Lower leg skin (tissue), 3 donors: ENCODE measurements around the gene SELE.

Source experiments
- POLR2A ChIP-seq, 2 donors: fragments of 450-650 bp; IDR thresholded peaks; one replicate each; pipeline ENCODE4 v1.6.1; 2016 to 2017; ENCODE audit warnings: antibody characterized with exemption in 2 of 2, mild to moderate bottlenecking in 1 of 2, moderate library complexity in 1 of 2
- TF ChIP-seq, protein P1 (sequence below), 3 donors: fragments of 450-650 bp; IDR thresholded peaks; one replicate each; pipeline ENCODE4 v1.5.1; 2016; ENCODE audit warnings: antibody characterized with exemption in 3 of 3, mild to moderate bottlenecking in 3 of 3, moderate library complexity in 2 of 3

DNA sequence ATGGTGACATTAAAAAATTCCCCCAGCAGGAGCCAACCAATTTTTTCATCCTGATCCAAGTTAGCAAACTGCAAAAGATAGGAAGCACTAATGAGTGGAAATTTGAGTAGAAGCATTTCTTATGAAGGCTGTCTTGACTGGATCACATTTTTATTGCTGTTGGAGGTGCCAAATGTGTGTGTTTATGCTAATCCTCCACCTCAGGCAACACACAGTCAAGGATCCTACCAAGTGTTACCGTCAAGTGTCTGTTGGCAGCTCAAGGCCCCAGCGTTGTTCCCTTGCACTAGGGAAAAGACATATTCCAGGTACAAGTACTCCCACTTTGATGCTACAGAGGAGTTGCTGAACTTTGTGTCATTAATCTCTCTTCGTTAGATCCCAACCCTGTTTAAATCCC is 42.6 kb upstream of the SELE start:
- TF ChIP-seq, protein P1, sequence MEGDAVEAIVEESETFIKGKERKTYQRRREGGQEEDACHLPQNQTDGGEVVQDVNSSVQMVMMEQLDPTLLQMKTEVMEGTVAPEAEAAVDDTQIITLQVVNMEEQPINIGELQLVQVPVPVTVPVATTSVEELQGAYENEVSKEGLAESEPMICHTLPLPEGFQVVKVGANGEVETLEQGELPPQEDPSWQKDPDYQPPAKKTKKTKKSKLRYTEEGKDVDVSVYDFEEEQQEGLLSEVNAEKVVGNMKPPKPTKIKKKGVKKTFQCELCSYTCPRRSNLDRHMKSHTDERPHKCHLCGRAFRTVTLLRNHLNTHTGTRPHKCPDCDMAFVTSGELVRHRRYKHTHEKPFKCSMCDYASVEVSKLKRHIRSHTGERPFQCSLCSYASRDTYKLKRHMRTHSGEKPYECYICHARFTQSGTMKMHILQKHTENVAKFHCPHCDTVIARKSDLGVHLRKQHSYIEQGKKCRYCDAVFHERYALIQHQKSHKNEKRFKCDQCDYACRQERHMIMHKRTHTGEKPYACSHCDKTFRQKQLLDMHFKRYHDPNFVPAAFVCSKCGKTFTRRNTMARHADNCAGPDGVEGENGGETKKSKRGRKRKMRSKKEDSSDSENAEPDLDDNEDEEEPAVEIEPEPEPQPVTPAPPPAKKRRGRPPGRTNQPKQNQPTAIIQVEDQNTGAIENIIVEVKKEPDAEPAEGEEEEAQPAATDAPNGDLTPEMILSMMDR (IDR thresholded peaks at IDR 0.05): no peak
- no peak for TF ChIP-seq POLR2A (IDR thresholded peaks at IDR 0.05)
